ENCODE data around the gene KDM4C. TPM values are rescaled to one million over a fixed set of nuclear protein-coding genes. Genes with fewer than 3 reads are reported as not detected.
A peak's percentile ranks its signal among the peaks of the same experiment; 100 is the strongest.
"Not testable (repeated sequence)": the region's sequence is repeated elsewhere in the genome, so short reads cannot be mapped to it uniquely, and the experiment has no call there.

Gene KDM4C
- total RNA-seq (ENCODE audit: low replicate concordance), result 16.5 and 25.4 TPM in 2 replicates
- long read RNA-seq, full-length matches to known transcripts, result 1 of 14 reads
- long read RNA-seq, partial matches to known transcripts, result 3 of 14 reads
- long read RNA-seq, other reads (novel, unspliced or antisense), result 10 of 14 reads

GRCh38 chr9:6757456-6758247, at the start of gene KDM4C:
Gene KDM4C, plus strand, starts transcription at chr9:6757973. Its CDS starts 35,016 bp downstream, at chr9:6792989.
- Mint-ChIP-seq H3K9me3 (no peaks in the 10 kb centered on the region), H3K27me3 (peaks cover 9% of the 10 kb centered on the region), H3K36me3 (no peaks in the 10 kb centered on the region), H3K4me3 (peak within 1 kb of the TSS; percentile 99), H3K4me1 (ENCODE audit: unreplicated experiment) (peaks cover 4% of the 10 kb centered on the region), H3K27ac (peak within 1 kb of the TSS; percentile 100)
- peak; percentile 95 for DNase-seq (ENCODE audit: extremely low spot score, unreplicated experiment)
- no peak for TF ChIP-seq CTCF (conservative IDR thresholded peaks at IDR 0.05)

GRCh38 chr9:6708732-6709131, 49.0 kb upstream of the KDM4C start:
- no peak for TF ChIP-seq CTCF (conservative IDR thresholded peaks at IDR 0.05)

GRCh38 chr9:6711403-6711802, 46.4 kb upstream of the KDM4C start:
- Mint-ChIP-seq H3K27me3 (no peaks in the 10 kb centered on the region), H3K4me1 (ENCODE audit: unreplicated experiment) (no peaks in the 10 kb centered on the region), H3K27ac (no peak overlapping the region), H3K9me3 (no peaks in the 10 kb centered on the region), H3K4me3 (no peak overlapping the region), H3K36me3 (no peaks in the 10 kb centered on the region)
- DNase-seq (ENCODE audit: extremely low spot score, unreplicated experiment), result no peak
- no peak for TF ChIP-seq CTCF (conservative IDR thresholded peaks at IDR 0.05)

More at GRCh38 chr9:6708732-6709131, 49.0 kb upstream of the KDM4C start:
- DNase-seq (ENCODE audit: extremely low spot score, unreplicated experiment), result no peak
- H3K4me3 Mint-ChIP-seq, result no peak overlapping the region
- no peaks in the 10 kb centered on the region for H3K4me1 Mint-ChIP-seq (ENCODE audit: unreplicated experiment)
- H3K27me3 Mint-ChIP-seq, result no peaks in the 10 kb centered on the region
- no peaks in the 10 kb centered on the region for H3K36me3 Mint-ChIP-seq
- H3K27ac Mint-ChIP-seq, result no peak overlapping the region
- no peaks in the 10 kb centered on the region for H3K9me3 Mint-ChIP-seq

- TF ChIP-seq CTCF (conservative IDR thresholded peaks at IDR 0.05), result no peak
- H3K9me3 Mint-ChIP-seq, result no peaks in the 10 kb centered on the region
Observed at GRCh38 chr9:6712041-6712440, 45.7 kb upstream of the KDM4C start.

GRCh38 chr9:6714176-6714575, 43.6 kb upstream of the KDM4C start:
- H3K4me3 Mint-ChIP-seq, result no peak overlapping the region
- no peak for DNase-seq (ENCODE audit: extremely low spot score, unreplicated experiment)
- H3K9me3 Mint-ChIP-seq, result no peaks in the 10 kb centered on the region
- no peak overlapping the region for H3K27ac Mint-ChIP-seq
- H3K27me3 Mint-ChIP-seq, result no peaks in the 10 kb centered on the region
- H3K36me3 Mint-ChIP-seq, result no peaks in the 10 kb centered on the region
- no peaks in the 10 kb centered on the region for H3K4me1 Mint-ChIP-seq (ENCODE audit: unreplicated experiment)
- no peak for TF ChIP-seq CTCF (conservative IDR thresholded peaks at IDR 0.05)

More at GRCh38 chr9:6712041-6712440, 45.7 kb upstream of the KDM4C start:
- Mint-ChIP-seq H3K27me3 (no peaks in the 10 kb centered on the region), H3K4me3 (no peak overlapping the region), H3K27ac (no peak overlapping the region), H3K4me1 (ENCODE audit: unreplicated experiment) (no peaks in the 10 kb centered on the region), H3K36me3 (no peaks in the 10 kb centered on the region)
- no peak for DNase-seq (ENCODE audit: extremely low spot score, unreplicated experiment)

GRCh38 chr9:6715153-6715754, 42.5 kb upstream of the KDM4C start:
- H3K27ac Mint-ChIP-seq; H3K9me3 Mint-ChIP-seq; H3K4me1 Mint-ChIP-seq (ENCODE audit: unreplicated experiment); H3K36me3 Mint-ChIP-seq; H3K27me3 Mint-ChIP-seq; H3K4me3 Mint-ChIP-seq; DNase-seq (ENCODE audit: extremely low spot score, unreplicated experiment): not testable (repeated sequence)
